Transverse colon (tissue), 4 donors: Measurements from ENCODE around the gene REXO2. TPM values are rescaled to one million over a fixed set of nuclear protein-coding genes. Genes with fewer than 3 reads are reported as not detected.

Experiments used
- DNase-seq: peaks from one replicate; pipeline ENCODE4 v3.0.0-alpha.2; 2019
- H3K27ac ChIP-seq, 4 donors: fragments of 200-600 bp; sonication (generic); 2 replicates each; pipeline ENCODE4 v1.5.1; 2016 to 2018; ENCODE audit warnings: inconsistent platforms in 4 of 4
- H3K27me3 ChIP-seq: fragments of 200-600 bp; sonication (generic); 2 replicates; pipeline ENCODE4 v1.5.1; 2017; ENCODE audit warnings: inconsistent platforms
- H3K36me3 ChIP-seq, 4 donors: fragments of 200-600 bp; sonication (generic); 2 replicates each; pipeline ENCODE4 v1.5.1; 2017 to 2019; ENCODE audit warnings: inconsistent platforms in 4 of 4
- H3K4me1 ChIP-seq, 4 donors: fragments of 200-600 bp; sonication (generic); 2 replicates each; pipeline ENCODE4 v1.5.1; 2017 to 2020; ENCODE audit warnings: inconsistent platforms in 4 of 4
- H3K4me3 ChIP-seq, 4 donors: fragments of 200-600 bp; sonication (generic); 1 replicate in 1 of 4; 2 replicates in 3 of 4; pipeline versions ENCODE4 v1.5.1 to v1.6.1; 2017 to 2019; ENCODE audit warnings: inconsistent platforms in 4 of 4
- H3K9me3 ChIP-seq, 2 donors: fragments of 200-600 bp; sonication (generic); 2 replicates each; pipeline ENCODE4 v1.5.1; 2017 to 2019; ENCODE audit warnings: inconsistent platforms in 2 of 2
- CTCF ChIP-seq, 5 experiments: fragments of 200-600 bp in 3 of 5; fragments of 450-650 bp in 2 of 5; sonication (generic) in 3 of 5; IDR thresholded peaks; 1 replicate in 2 of 5; 2 replicates in 3 of 5; pipeline ENCODE4 v1.5.1; 2016 to 2017; ENCODE audit warnings: antibody characterized with exemption in 5 of 5, inconsistent platforms in 3 of 5, mild to moderate bottlenecking in 2 of 5, moderate library complexity in 1 of 5
- EP300 ChIP-seq: sonication (generic); formaldehyde crosslinking; IDR thresholded peaks from one replicate; pipeline ENCODE4 v1.6.1; 2017; ENCODE audit warnings: antibody characterized with exemption, low read depth
- POLR2A ChIP-seq: fragments of 450-650 bp; IDR thresholded peaks from one replicate; pipeline ENCODE4 v1.6.1; 2016; ENCODE audit warnings: antibody characterized with exemption, mild to moderate bottlenecking, moderate library complexity
- POLR2AphosphoS5 ChIP-seq, 3 donors: sonication (generic); formaldehyde crosslinking; IDR thresholded peaks; one replicate each; pipeline ENCODE4 v1.6.1; 2016; ENCODE audit warnings: antibody characterized with exemption in 3 of 3
- WGBS, 2 donors: methylation state at CpG; one replicate each; pipeline ENCODE4 v1.1.5; 2018; ENCODE audit warnings: low coverage in 1 of 2; 5-methylcytosine and 5-hydroxymethylcytosine counted together
- in situ Hi-C, 4 donors: fragments of 200-750 bp; cut with MboI; loops; one replicate each; pipeline versions ENCODE4 v1.15.0 to v1.15.1; 2017; ENCODE audit warnings: low sequenced_read_pairs in 3 of 4, low pct_ligation_motif_present in 1 of 4, low pct_unique_long_range_greater_than_20kb in 1 of 4
- intact Hi-C: fragments of 100-400 bp; cut with DNase I; formaldehyde crosslinking; loops from one replicate; pipeline ENCODE4 v1.15.1; 2023; ENCODE audit warnings: low total_unique reads
- total RNA-seq, 4 donors: library from RNA; depleted of rRNA; stranded (reverse); fragments of >200 nt; gene quantifications; one replicate each; pipeline ENCODE4 v1.1.0, GENCODE V29; 2016

REXO2 gene
- total RNA-seq, 4 donors from 2014 or later: 28.1 to 126 (median 59.0) TPM

GRCh38 chr11:114416441-114416961 lies 22.8 kb upstream of the REXO2 start:
- no peak for TF ChIP-seq POLR2A
- no peak for TF ChIP-seq CTCF (IDR thresholded peaks at IDR 0.05)
- no peak for TF ChIP-seq POLR2AphosphoS5 (IDR thresholded peaks at IDR 0.05)
- no peak for TF ChIP-seq EP300
- intact Hi-C loops: no loop called here

GRCh38 chr11:114426280-114426679 lies 13.0 kb upstream of the REXO2 start:
- no peaks in the 10 kb centered on the region for H3K9me3 ChIP-seq
- WGBS, 2 donors: 94 to 100% methylated on average over 1 to 4 of the region's 4 CpGs
- H3K4me1 ChIP-seq: no peaks in the 10 kb centered on the region
- H3K36me3 ChIP-seq: no peaks in the 10 kb centered on the region
- no peak for TF ChIP-seq EP300
- no peak for TF ChIP-seq POLR2AphosphoS5 (IDR thresholded peaks at IDR 0.05)
- no peak for TF ChIP-seq POLR2A
- TF ChIP-seq CTCF (IDR thresholded peaks at IDR 0.05): no peak
- H3K27me3 ChIP-seq: no peaks in the 10 kb centered on the region
- in situ Hi-C loops: no loop called here
- H3K4me3 ChIP-seq: no peak overlapping the region
- H3K27ac ChIP-seq: no peak overlapping the region
- intact Hi-C loops: no loop called here
- DNase-seq: no peak

More at GRCh38 chr11:114416441-114416961, 22.8 kb upstream of the REXO2 start:
- no peak for DNase-seq
- Histone ChIP-seq H3K4me3 (no peak overlapping the region), H3K27me3 (no peaks in the 10 kb centered on the region), H3K27ac (no peak overlapping the region), H3K36me3 (peaks cover 0 to 3% (median 0%) of the 10 kb centered on the region in 4 donors), H3K9me3 (no peaks in the 10 kb centered on the region), H3K4me1 (no peaks in the 10 kb centered on the region)
- in situ Hi-C loops: no loop called here

- intact Hi-C loops: no loop called here
- H3K27ac ChIP-seq: no peak overlapping the region
- no peak for TF ChIP-seq CTCF (IDR thresholded peaks at IDR 0.05)
- no peak for TF ChIP-seq POLR2AphosphoS5 (IDR thresholded peaks at IDR 0.05)
- TF ChIP-seq POLR2A: no peak
- no peak for DNase-seq
- H3K4me3 ChIP-seq: no peak overlapping the region
- in situ Hi-C loops: no loop called here
- no peaks in the 10 kb centered on the region for H3K27me3 ChIP-seq
- H3K9me3 ChIP-seq: no peaks in the 10 kb centered on the region
- no peaks in the 10 kb centered on the region for H3K4me1 ChIP-seq
- H3K36me3 ChIP-seq: no peaks in the 10 kb centered on the region
Observed at GRCh38 chr11:114430290-114430689, 9.0 kb upstream of the REXO2 start.

GRCh38 chr11:114432893-114433292 lies 6.4 kb upstream of the REXO2 start:
- intact Hi-C loops (no loop called here), in situ Hi-C loops (no loop called here)
- H3K36me3 ChIP-seq: no peaks in the 10 kb centered on the region
- no peak overlapping the region for H3K27ac ChIP-seq
- WGBS, 2 donors: 74% methylated on average over 3 of the region's 3 CpGs
- H3K4me1 ChIP-seq: no peaks in the 10 kb centered on the region
- H3K4me3 ChIP-seq: no peak overlapping the region
- DNase-seq: no peak
- TF ChIP-seq POLR2A (no peak), CTCF (IDR thresholded peaks at IDR 0.05) (no peak), POLR2AphosphoS5 (IDR thresholded peaks at IDR 0.05) (no peak), EP300 (no peak)
- H3K27me3 ChIP-seq: no peaks in the 10 kb centered on the region
- no peaks in the 10 kb centered on the region for H3K9me3 ChIP-seq
